Activated CD4-positive, alpha-beta T cell treated with anti-CD3 and anti-CD28 coated beads, Interleukin-2, amount 10 ng/mL, durations not matched to agents 24 days and 14 days (primary cell): Measurements from ENCODE around the gene RAVER2. TPM values are rescaled to one million over a fixed set of nuclear protein-coding genes. Genes with fewer than 3 reads are reported as not detected.
"Not testable (repeated sequence)": the region's sequence is repeated elsewhere in the genome, so short reads cannot be mapped to it uniquely, and the experiment has no call there.

Experiments
- DNase-seq: peaks from one replicate; pipeline ENCODE4 v3.0.0; 2022
- H3K27ac Mint-ChIP-seq: one replicate; pipeline ENCODE4 v1.8.0; 2022; ENCODE audit warnings: mild to moderate bottlenecking, mixed read lengths
- H3K27me3 Mint-ChIP-seq: one replicate; pipeline ENCODE4 v1.8.0; 2022; ENCODE audit warnings: mixed read lengths
- H3K36me3 Mint-ChIP-seq: one replicate; pipeline ENCODE4 v1.8.0; 2022; ENCODE audit warnings: low read depth, mild to moderate bottlenecking, mixed read lengths
- H3K4me1 Mint-ChIP-seq: one replicate; pipeline ENCODE4 v1.8.0; 2021; ENCODE audit warnings: mixed read lengths
- H3K4me3 Mint-ChIP-seq: one replicate; pipeline ENCODE4 v1.8.0; 2022; ENCODE audit warnings: mild to moderate bottlenecking, moderate library complexity, mixed read lengths
- H3K9me3 Mint-ChIP-seq: one replicate; pipeline ENCODE4 v1.8.0; 2021; ENCODE audit warnings: mixed read lengths
- intact Hi-C: fragments of 100-400 bp; cut with micrococcal nuclease; formaldehyde crosslinking; loops from one replicate; pipeline ENCODE4 v1.15.1; 2023
- total RNA-seq: library from RNA; stranded (reverse); gene quantifications from 2 replicates; pipeline ENCODE4 v1.2.3, GENCODE V29; 2022

RAVER2 gene, protein sequence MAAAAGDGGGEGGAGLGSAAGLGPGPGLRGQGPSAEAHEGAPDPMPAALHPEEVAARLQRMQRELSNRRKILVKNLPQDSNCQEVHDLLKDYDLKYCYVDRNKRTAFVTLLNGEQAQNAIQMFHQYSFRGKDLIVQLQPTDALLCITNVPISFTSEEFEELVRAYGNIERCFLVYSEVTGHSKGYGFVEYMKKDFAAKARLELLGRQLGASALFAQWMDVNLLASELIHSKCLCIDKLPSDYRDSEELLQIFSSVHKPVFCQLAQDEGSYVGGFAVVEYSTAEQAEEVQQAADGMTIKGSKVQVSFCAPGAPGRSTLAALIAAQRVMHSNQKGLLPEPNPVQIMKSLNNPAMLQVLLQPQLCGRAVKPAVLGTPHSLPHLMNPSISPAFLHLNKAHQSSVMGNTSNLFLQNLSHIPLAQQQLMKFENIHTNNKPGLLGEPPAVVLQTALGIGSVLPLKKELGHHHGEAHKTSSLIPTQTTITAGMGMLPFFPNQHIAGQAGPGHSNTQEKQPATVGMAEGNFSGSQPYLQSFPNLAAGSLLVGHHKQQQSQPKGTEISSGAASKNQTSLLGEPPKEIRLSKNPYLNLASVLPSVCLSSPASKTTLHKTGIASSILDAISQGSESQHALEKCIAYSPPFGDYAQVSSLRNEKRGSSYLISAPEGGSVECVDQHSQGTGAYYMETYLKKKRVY
- total RNA-seq, result 0.44 and 0.54 TPM in 2 replicates

DNA sequence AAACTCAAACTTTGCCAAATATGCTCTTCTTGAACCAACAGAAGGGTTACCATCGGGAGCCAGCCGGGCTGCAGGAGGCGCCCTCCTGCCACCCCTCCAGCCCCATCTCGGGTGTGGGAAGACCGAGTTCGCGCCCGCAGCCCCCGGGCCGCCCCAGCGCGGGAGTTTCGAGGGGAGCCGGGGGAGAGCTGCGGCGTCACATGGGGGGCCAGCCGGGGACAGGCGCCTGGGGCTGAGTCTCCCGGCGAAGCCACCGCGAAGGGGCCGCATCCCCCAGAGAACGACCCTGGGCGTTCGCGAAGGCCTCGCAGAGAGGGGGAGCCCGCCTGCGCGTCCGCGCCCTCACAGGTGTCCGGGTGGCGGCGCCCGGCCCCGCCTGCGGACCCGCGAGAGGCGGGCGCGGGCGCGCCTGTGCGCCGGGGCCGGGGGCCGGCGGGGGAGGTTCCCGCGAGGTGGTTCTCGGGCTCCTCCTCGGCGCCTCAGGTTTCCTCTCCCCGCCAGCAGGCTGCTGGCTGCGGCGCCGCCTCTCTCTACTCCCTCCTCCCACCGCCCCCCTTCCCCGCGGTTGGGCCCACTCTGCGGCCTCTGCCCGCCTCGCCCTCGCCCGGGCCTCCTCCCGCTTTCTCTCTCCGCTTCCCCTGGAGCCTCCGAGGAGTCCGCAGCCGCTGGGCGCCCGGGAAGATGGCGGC is at the start of gene RAVER2:
RAVER2 (plus strand) TSS at position 584 of the 689 bp plus-strand sequence; CDS start at position 682, 98 bp downstream.
- H3K27me3 Mint-ChIP-seq, result peaks cover 32% of the 10 kb centered on the region
- peak; percentile 82 for DNase-seq
- no peaks in the 10 kb centered on the region for H3K9me3 Mint-ChIP-seq
- H3K27ac Mint-ChIP-seq, result peak within 1 kb of the TSS; percentile 29
- H3K4me1 Mint-ChIP-seq, result peaks cover 5% of the 10 kb centered on the region
- intact Hi-C loops, result loop anchor here (5.0 to 10.0 kb wide), 2 partner anchors 78 to 330 kb away; no protein-coding TSS in a partner anchor
- H3K4me3 Mint-ChIP-seq, result peak within 1 kb of the TSS; percentile 83
- no peaks in the 10 kb centered on the region for H3K36me3 Mint-ChIP-seq

DNA sequence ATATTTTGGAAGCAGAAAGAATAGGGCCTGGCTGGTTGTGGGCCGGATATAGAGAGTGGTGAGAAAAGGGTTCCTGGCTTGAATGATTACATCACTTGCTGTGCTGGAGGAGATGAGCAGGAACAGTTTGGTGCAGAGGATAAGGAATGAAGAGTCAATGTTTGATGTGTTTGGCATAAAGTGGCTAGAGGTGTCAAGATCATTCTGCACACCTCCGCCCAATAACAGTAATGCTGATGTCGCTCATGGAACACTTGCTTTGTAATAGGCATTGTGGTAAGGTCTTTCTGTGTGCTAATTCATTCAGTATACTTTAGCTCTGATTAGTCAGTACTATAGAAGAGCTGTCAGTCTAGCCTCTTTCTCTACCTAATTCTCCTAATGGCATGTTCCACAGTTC is 48.0 kb upstream of the RAVER2 start:
- no peaks in the 10 kb centered on the region for H3K36me3 Mint-ChIP-seq
- intact Hi-C loops, result no loop called here
- no peak overlapping the region for H3K4me3 Mint-ChIP-seq
- no peaks in the 10 kb centered on the region for H3K9me3 Mint-ChIP-seq
- no peaks in the 10 kb centered on the region for H3K27me3 Mint-ChIP-seq
- H3K27ac Mint-ChIP-seq, result no peak overlapping the region
- no peaks in the 10 kb centered on the region for H3K4me1 Mint-ChIP-seq
- DNase-seq, result no peak

DNA sequence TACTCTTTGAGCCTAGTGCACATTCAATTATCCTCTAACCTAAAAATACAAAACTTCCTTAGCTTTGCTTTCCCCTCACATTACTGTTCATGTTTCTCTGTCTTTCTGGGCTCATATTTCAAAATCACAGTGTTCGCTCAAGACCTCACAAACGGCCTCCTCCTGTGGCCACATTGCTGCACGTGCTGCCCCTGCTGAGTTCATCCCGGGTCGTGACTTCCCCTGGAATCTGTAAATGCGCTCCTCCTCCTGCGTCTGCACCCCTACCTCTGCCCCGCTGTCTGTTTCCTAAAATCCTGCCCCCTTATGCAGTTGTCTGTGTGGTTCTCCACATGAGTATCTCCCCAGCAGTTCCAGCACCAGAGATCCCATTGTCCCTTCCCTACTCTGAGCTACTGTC is 45.5 kb upstream of the RAVER2 start:
- intact Hi-C loops, result no loop called here
- Mint-ChIP-seq H3K9me3 (no peaks in the 10 kb centered on the region), H3K4me3 (no peak overlapping the region), H3K27me3 (no peaks in the 10 kb centered on the region), H3K36me3 (no peaks in the 10 kb centered on the region), H3K4me1 (no peaks in the 10 kb centered on the region), H3K27ac (no peak overlapping the region)
- DNase-seq, result no peak

DNA sequence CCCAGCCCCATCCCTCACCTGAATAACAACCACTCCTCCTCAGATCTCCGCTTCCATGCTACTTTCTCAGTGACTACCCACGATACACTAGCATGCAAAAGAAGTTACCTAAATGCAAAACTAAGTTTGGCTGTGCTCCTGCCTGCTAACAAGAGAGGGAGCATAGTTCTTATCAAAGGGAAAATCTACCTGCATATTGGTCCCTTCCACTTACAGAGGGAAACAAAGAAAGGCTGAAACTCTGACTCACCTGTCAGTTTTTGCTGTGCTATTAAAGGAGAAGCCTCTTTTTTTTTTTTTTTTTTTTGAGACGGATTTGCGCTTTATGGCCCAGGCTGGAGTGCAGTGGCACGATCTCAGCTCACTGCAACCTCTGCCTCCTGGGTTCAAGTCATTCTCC is 43.8 kb upstream of the RAVER2 start:
- Mint-ChIP-seq H3K27me3 (peaks cover 2% of the 10 kb centered on the region), H3K4me1 (no peaks in the 10 kb centered on the region), H3K27ac (no peak overlapping the region), H3K9me3 (no peaks in the 10 kb centered on the region), H3K36me3 (no peaks in the 10 kb centered on the region), H3K4me3 (no peak overlapping the region)
- intact Hi-C loops, result no loop called here
- no peak for DNase-seq

DNA sequence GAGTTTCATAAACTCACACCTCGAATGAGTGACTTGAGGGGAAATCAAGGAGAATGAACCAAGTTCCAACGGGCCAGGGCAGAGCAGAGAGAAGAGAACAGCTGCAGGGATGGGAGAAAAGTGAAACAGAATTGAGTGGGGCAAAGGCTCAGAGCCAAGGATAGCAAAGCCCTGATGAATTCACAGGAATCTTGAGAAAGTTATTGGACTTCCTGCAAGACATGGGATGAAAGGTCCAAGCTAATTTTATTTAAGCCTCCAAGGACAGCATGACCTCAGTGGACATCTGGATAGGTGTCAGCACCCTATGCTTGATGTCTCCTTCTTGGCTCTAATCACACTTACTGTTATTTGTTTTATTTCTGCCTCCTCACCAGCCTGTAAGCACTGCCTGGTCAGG is 43.0 kb upstream of the RAVER2 start:
- DNase-seq, result no peak
- H3K9me3 Mint-ChIP-seq, result no peaks in the 10 kb centered on the region
- peaks cover 2% of the 10 kb centered on the region for H3K27me3 Mint-ChIP-seq
- no peaks in the 10 kb centered on the region for H3K4me1 Mint-ChIP-seq
- intact Hi-C loops, result no loop called here
- H3K36me3 Mint-ChIP-seq, result no peaks in the 10 kb centered on the region
- H3K4me3 Mint-ChIP-seq, result no peak overlapping the region
- H3K27ac Mint-ChIP-seq, result no peak overlapping the region

DNA sequence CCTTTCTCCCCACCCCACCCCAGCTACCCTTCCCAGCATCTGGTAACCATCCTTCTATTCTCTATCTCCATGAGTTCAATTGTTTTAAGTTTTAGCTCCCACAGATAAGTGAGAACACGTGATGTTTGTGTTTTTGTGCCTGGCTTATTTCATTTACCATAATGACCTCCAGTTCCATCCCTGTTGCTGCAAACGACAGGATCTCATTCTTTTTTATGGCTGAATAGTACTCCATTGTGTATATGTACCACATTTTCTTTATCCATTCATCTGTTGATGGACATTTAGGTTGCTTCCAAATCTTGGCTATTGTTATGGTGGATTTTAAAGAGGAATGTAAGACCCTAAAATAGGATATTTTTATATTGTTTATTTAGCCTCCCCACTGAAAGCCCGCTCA is 42.2 kb upstream of the RAVER2 start:
- H3K9me3 Mint-ChIP-seq, H3K4me3 Mint-ChIP-seq, H3K36me3 Mint-ChIP-seq, H3K27ac Mint-ChIP-seq, intact Hi-C loops, H3K27me3 Mint-ChIP-seq, DNase-seq, H3K4me1 Mint-ChIP-seq: not testable (repeated sequence)

DNA sequence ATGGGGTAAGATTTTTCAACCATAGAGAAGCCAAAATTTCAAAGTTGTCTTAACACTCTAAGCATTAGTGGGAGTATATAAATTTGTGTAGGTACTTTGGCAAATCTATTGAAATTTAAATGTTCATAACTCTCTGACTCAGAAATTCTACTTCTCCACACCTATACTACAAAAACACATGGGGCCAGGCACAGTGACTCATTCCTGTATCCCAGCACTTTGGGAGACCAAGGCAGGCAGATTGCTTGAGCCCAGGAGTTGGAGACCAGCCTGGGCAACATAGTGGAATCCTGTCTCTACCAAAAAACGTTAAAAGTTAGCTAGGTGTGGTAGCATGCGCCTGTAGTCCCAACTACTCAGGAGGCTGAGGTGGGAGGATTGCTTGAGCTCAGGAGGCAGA is 41.3 kb upstream of the RAVER2 start:
- Mint-ChIP-seq H3K4me3 (no peak overlapping the region), H3K27ac (no peak overlapping the region), H3K4me1 (no peaks in the 10 kb centered on the region), H3K27me3 (peaks cover 2% of the 10 kb centered on the region), H3K36me3 (no peaks in the 10 kb centered on the region), H3K9me3 (no peaks in the 10 kb centered on the region)
- intact Hi-C loops, result no loop called here
- no peak for DNase-seq

DNA sequence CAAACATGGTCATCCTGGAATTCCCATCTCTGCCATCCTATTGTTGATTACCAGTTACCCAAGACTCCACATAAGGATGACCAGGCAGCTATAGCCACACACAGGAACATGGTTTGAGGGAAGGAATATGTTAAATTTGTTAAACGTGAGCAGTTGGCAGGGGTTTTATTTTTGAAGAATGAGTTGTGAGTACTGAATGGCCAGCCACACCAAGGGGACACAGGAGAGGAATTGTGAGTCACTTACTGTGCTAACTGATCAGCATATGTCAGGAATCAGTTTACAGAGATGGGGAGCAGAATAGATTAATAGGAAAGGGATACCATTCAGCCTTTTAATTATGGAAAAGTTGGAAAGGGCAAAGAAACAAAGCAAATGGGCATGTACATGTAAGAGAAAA is 39.3 kb upstream of the RAVER2 start:
- Mint-ChIP-seq H3K27me3 (peaks cover 2% of the 10 kb centered on the region), H3K4me3 (no peak overlapping the region), H3K9me3 (no peaks in the 10 kb centered on the region), H3K4me1 (no peaks in the 10 kb centered on the region), H3K27ac (no peak overlapping the region), H3K36me3 (no peaks in the 10 kb centered on the region)
- no peak for DNase-seq
- intact Hi-C loops, result no loop called here

DNA sequence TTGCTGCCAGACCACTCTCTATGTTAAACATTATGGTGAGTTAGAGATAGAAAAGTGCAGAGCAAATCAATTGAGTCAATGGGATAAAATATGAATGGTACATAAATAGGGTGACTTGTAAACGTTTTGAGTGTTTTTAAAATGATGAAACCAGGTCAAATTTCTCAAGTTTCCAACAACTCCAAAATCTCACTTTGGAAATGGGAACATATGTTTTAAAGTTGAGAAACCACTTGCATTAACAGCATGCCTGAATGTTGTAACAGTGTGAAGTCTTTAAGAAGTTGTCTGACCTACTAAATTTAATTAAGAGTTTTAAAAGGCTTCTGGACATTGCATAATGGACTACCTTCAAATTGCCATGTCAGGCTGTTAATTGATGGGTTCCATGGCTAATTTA is 33.6 kb upstream of the RAVER2 start:
- Mint-ChIP-seq H3K27me3 (peaks cover 7% of the 10 kb centered on the region), H3K4me1 (no peaks in the 10 kb centered on the region), H3K36me3 (no peaks in the 10 kb centered on the region), H3K9me3 (no peaks in the 10 kb centered on the region), H3K27ac (no peak overlapping the region), H3K4me3 (no peak overlapping the region)
- no peak for DNase-seq
- intact Hi-C loops, result no loop called here

DNA sequence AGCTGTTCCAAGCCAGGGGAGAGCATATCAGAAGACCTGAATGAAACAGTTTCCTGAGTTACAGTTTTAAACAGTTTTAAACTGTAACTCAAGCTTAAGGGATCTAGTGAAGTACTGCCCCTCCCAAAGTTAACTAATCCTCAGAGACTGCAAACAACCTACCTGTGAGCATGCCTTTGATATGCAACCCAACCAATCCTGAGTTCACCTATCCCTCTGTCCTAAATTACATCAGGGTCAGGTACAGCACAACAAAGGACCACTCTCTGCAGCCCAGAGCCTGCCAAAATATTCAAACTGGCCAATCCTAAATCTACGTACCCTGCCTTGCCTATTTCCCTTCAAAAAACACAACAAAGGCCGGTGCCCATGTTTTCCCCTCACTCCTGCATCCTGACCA is 32.8 kb upstream of the RAVER2 start:
- no peak for DNase-seq
- no peaks in the 10 kb centered on the region for H3K4me1 Mint-ChIP-seq
- H3K4me3 Mint-ChIP-seq, result no peak overlapping the region
- no peak overlapping the region for H3K27ac Mint-ChIP-seq
- H3K9me3 Mint-ChIP-seq, result no peaks in the 10 kb centered on the region
- peaks cover 7% of the 10 kb centered on the region for H3K27me3 Mint-ChIP-seq
- intact Hi-C loops, result no loop called here
- H3K36me3 Mint-ChIP-seq, result no peaks in the 10 kb centered on the region

DNA sequence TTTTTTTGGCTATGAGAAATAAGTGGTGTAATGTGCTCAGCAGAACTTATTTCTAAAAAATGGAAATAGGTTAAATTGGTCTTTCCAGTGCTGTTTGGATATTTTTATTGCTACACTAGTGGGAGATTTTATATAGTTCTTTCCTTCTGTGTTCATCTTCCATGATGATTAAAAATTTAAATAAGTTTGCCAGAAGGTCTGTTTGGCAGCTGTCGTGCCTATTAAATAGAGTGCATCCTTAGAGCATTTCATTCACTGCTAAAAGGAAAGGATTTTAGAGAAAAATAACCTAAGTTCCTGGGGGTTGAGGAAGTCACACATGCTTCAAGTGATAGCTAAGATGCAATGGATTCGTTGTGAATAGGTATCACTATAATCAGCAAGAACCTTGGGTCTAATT is 29.7 kb upstream of the RAVER2 start:
- H3K4me1 Mint-ChIP-seq, result no peaks in the 10 kb centered on the region
- H3K27ac Mint-ChIP-seq, result no peak overlapping the region
- H3K9me3 Mint-ChIP-seq, result peaks cover 8% of the 10 kb centered on the region
- no peak overlapping the region for H3K4me3 Mint-ChIP-seq
- no peak for DNase-seq
- H3K27me3 Mint-ChIP-seq, result peaks cover 12% of the 10 kb centered on the region
- no peaks in the 10 kb centered on the region for H3K36me3 Mint-ChIP-seq
- intact Hi-C loops, result no loop called here

DNA sequence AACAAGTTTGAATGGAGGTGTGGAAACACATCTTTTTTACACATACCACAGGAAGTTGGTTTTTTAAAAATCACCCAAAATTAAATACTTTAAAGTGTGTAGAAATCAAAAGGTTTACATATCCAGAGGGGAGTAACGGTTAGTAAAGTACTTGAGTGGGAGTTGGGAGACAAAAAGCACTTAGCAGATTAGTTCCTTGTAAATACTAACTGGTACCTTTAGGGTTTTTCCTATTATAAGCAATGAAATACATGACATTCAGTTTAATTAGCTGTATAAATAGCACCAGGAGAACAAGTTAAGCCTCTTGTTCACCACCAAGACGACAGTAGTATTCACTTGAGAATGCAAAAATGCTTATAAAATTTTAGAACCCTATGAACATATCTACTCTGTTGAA is 23.7 kb upstream of the RAVER2 start:
- H3K4me3 Mint-ChIP-seq, result no peak overlapping the region
- DNase-seq, result no peak
- peaks cover 27% of the 10 kb centered on the region for H3K27me3 Mint-ChIP-seq
- peaks cover 8% of the 10 kb centered on the region for H3K9me3 Mint-ChIP-seq
- no peak overlapping the region for H3K27ac Mint-ChIP-seq
- H3K4me1 Mint-ChIP-seq, result no peaks in the 10 kb centered on the region
- H3K36me3 Mint-ChIP-seq, result no peaks in the 10 kb centered on the region
- intact Hi-C loops, result no loop called here

DNA sequence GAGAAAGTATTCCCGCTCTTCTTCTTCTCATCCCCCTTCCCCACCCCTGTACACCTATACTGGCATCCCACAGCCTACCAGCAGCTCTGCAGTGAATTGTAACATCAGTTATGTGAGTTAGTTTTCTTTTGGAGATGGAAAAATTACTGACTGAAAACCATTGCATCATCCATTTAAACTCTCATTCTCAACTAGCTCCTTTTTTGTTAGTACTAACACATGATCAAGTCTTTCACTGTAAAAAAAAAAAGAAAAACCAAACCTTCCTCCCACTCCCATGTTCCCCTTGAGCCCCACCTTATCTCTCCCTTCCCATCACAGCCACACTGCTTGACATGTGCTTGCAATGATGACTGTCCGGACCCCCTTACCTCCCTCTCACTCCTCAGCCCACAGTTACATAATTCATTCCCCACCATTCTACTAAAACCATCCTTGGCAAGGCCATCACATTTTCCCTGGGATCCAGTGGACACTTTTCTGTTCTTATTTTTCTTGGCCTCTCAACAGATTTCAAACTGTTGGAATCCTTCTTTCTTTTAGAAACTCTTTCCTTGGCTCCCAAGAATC is 23.2 kb upstream of the RAVER2 start:
- Mint-ChIP-seq H3K27ac (no peak overlapping the region), H3K4me3 (no peak overlapping the region), H3K4me1 (no peaks in the 10 kb centered on the region), H3K36me3 (no peaks in the 10 kb centered on the region), H3K9me3 (peaks cover 8% of the 10 kb centered on the region), H3K27me3 (peaks cover 27% of the 10 kb centered on the region)
- DNase-seq, result no peak
- intact Hi-C loops, result no loop called here

DNA sequence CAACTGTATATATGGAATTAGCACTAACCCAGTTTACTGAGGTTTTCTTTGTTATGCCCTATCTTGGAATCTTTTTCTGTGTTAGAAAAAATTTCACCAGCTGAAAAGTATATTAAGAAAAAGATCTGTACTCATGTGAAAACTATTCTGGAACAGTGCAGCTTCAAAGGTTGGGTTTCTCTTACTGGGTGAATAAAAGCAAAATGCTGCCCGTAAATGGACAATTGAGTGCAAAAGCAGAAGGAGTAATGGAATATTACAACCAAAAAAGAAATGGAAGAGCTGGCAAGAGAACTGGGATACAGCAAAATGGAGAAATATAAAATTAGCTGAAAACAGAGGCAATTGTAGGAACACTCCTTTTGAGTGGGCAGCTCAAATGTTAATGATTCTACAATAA is 17.0 kb upstream of the RAVER2 start:
- H3K27ac Mint-ChIP-seq, result no peak overlapping the region
- no peak overlapping the region for H3K4me3 Mint-ChIP-seq
- no peaks in the 10 kb centered on the region for H3K36me3 Mint-ChIP-seq
- DNase-seq, result no peak
- intact Hi-C loops, result no loop called here
- H3K27me3 Mint-ChIP-seq, result peaks cover 12% of the 10 kb centered on the region
- no peaks in the 10 kb centered on the region for H3K4me1 Mint-ChIP-seq
- H3K9me3 Mint-ChIP-seq, result no peaks in the 10 kb centered on the region
